Measurements from ENCODE around the gene TCFL5.

DNA sequence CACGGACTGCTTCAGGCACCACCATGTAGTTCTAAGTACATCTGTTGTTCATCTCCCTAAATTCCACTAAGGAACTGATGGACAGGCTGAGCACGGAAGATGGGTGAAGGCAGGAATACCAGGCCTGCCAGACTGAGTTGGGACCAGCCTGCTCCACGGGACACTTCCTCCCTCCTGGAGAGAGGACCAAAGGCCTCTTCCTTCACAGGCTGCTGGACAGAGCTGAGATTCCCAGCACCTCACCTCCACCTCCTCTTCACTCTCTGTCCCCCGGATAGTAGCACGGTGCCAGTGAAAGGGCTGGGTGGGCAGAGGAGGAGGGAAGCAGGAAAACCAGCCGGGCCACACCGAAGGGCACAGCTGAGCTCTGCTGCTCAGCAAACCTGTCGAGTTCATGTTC is 22.9 kb upstream of the TCFL5 start:
- TF ChIP-seq ZNF274 (IDR thresholded peaks at IDR 0.05; ENCODE audit: low read depth, low read length) (no peak), YY1 (IDR thresholded peaks at IDR 0.05; ENCODE audit: insufficient read depth, insufficient read length) (no peak), SUZ12 (IDR thresholded peaks at IDR 0.05; ENCODE audit: extremely low read depth, insufficient read depth, insufficient read length) (no peak)
